Neural cell (in vitro differentiated cells): Measurements from ENCODE around the gene PRUNE2. TPM values are rescaled to one million over a fixed set of nuclear protein-coding genes. Genes with fewer than 3 reads are reported as not detected.

Experiments
- H2AFZ ChIP-seq: fragments of 200-600, 300-800 bp; sonication (generic), shearing (Covaris generic); 2 replicates; pipeline ENCODE4 v1.6.0; 2014; ENCODE audit warnings: low read depth, mild to moderate bottlenecking, antibody characterized with exemption, low read length, moderate library complexity
- H3F3A ChIP-seq: fragments of 200-600 bp; shearing (Covaris generic); 2 replicates; pipeline ENCODE4 v1.6.1; 2016; ENCODE audit warnings: mild to moderate bottlenecking, moderate library complexity, mixed read lengths, antibody characterized with exemption, low read length; ENCODE audit not compliant: insufficient read depth, poor library complexity, severe bottlenecking
- H3K27ac ChIP-seq: fragments of 200-600, 300-800 bp; sonication (generic), shearing (Covaris generic); 2 replicates; pipeline ENCODE4 v1.5.1; 2014; ENCODE audit warnings: mild to moderate bottlenecking, low read length, moderate library complexity
- H3K27me3 ChIP-seq: fragments of 300-800, 200-600 bp; sonication (generic), shearing (Covaris generic); 2 replicates; pipeline ENCODE4 v1.6.0; 2014; ENCODE audit warnings: mild to moderate bottlenecking, low read depth, low read length, moderate library complexity; ENCODE audit not compliant: insufficient read depth
- H3K36me3 ChIP-seq: fragments of 300-800, 200-600 bp; sonication (generic), shearing (Covaris generic); 2 replicates; pipeline ENCODE4 v1.5.1; 2014; ENCODE audit warnings: mild to moderate bottlenecking, antibody characterized with exemption, low read length, moderate library complexity; ENCODE audit not compliant: insufficient read depth
- H3K4me2 ChIP-seq: fragments of 300-800, 200-600 bp; sonication (generic), shearing (Covaris generic); 2 replicates; pipeline ENCODE4 v1.6.0; 2014; ENCODE audit warnings: mild to moderate bottlenecking, low read length
- H3K4me3 ChIP-seq: fragments of 300-800, 200-600 bp; sonication (generic), shearing (Covaris generic); 2 replicates; pipeline ENCODE4 v1.5.1; 2014; ENCODE audit warnings: mild to moderate bottlenecking, low read length, moderate library complexity
- H3K79me2 ChIP-seq: fragments of 200-600 bp; shearing (Covaris generic); replicated peaks from 2 replicates; pipeline ENCODE4 v1.6.0; 2014; ENCODE audit warnings: mild to moderate bottlenecking, low read length, moderate library complexity; ENCODE audit not compliant: insufficient read depth
- H3K9ac ChIP-seq: fragments of 300-800, 200-600 bp; sonication (generic), shearing (Covaris generic); 2 replicates; pipeline ENCODE4 v1.6.1; 2016; ENCODE audit warnings: mild to moderate bottlenecking, low read length, mixed read lengths
- H3K9me2 ChIP-seq: fragments of 200-600 bp; shearing (Covaris generic); 2 replicates; pipeline ENCODE4 v1.6.1; 2016; ENCODE audit warnings: mild to moderate bottlenecking, low read length, mixed read lengths; ENCODE audit not compliant: insufficient read depth
- H3K9me3 ChIP-seq: fragments of 200-600, 300-800 bp; sonication (generic), shearing (Covaris generic); 2 replicates; pipeline ENCODE4 v1.6.1; 2016; ENCODE audit warnings: mild to moderate bottlenecking, mixed run types, low read length, moderate library complexity, mixed read lengths
- H4K20me1 ChIP-seq: fragments of 200-600 bp; shearing (Covaris generic); 2 replicates; pipeline ENCODE4 v1.6.1; 2016; ENCODE audit warnings: mild to moderate bottlenecking, mixed run types; ENCODE audit not compliant: insufficient read depth
- EP300 ChIP-seq: fragments of 450-650 bp; conservative IDR thresholded peaks from 2 replicates; pipeline ENCODE4 v1.6.1; 2014; ENCODE audit warnings: antibody characterized with exemption, mild to moderate bottlenecking, moderate library complexity; ENCODE audit not compliant: poor library complexity, severe bottlenecking
- EZH2 ChIP-seq: fragments of 200-600, 300-800 bp; shearing (Covaris generic), sonication (generic); IDR thresholded peaks from 2 replicates; pipeline ENCODE4 v1.6.1; 2014; ENCODE audit warnings: antibody characterized with exemption, low read length, borderline replicate concordance, mild to moderate bottlenecking; ENCODE audit not compliant: insufficient read depth, poor library complexity, severe bottlenecking
- MXI1 ChIP-seq: fragments of 450-650 bp; conservative IDR thresholded peaks from 2 replicates; pipeline ENCODE4 v1.6.1; 2014; ENCODE audit warnings: antibody characterized with exemption, mild to moderate bottlenecking; ENCODE audit not compliant: poor library complexity, severe bottlenecking
- POLR2AphosphoS5 ChIP-seq: IDR thresholded peaks from 2 replicates; pipeline ENCODE4 v1.6.1; 2012
- RAD21 ChIP-seq: fragments of 450-650 bp; conservative IDR thresholded peaks from 2 replicates; pipeline ENCODE4 v1.6.1; 2014; ENCODE audit warnings: antibody characterized with exemption, mild to moderate bottlenecking, moderate library complexity
- REST ChIP-seq: IDR thresholded peaks from 2 replicates; pipeline ENCODE4 v1.6.1; 2012; ENCODE audit warnings: borderline replicate concordance
- SMC3 ChIP-seq: fragments of 450-650 bp; conservative IDR thresholded peaks from 2 replicates; pipeline ENCODE4 v1.6.1; 2014; ENCODE audit warnings: antibody characterized with exemption, mild to moderate bottlenecking, moderate library complexity; ENCODE audit not compliant: poor library complexity
- TAF1 ChIP-seq: IDR thresholded peaks from 2 replicates; pipeline ENCODE4 v1.6.1; 2012; ENCODE audit warnings: low read depth
- polyA plus RNA-seq: library from polyadenylated mRNA; depleted of rRNA; stranded (reverse); fragments of >200 nt; gene quantifications from 2 replicates; pipeline ENCODE4 v1.2.3, GENCODE V29; 2014
- TF ChIP-seq, protein P1 (sequence below): fragments of 450-650 bp; IDR thresholded peaks from 2 replicates; pipeline ENCODE4 v1.5.1; 2014; ENCODE audit warnings: antibody characterized with exemption, mild to moderate bottlenecking, moderate library complexity; ENCODE audit not compliant: poor library complexity, severe bottlenecking

Gene PRUNE2
- polyA plus RNA-seq, 1 donor from 2014 or later = 9.7 TPM

DNA sequence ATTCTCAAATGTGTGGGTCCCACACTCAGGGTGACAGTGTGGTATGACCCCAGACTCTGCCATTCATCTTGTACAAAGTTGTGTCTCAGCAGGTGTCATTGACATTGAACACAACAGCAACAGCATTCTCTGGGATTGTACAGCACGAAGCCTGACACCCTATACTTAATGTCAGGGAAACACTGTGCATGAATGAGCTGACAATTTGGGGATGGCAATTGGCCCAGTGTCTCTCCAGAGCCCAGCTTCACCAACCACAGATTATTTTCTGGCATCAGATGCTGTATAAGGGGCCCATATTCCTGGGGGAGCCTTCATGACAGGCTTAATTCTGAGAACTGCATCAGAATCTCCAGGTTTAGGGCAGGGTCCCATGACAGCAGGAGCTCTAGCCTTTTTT lies 303.7 kb downstream of the PRUNE2 start:
- no peaks in the 10 kb centered on the region for H3K9me2 ChIP-seq
- H3F3A ChIP-seq = no peaks in the 10 kb centered on the region
- H3K79me2 ChIP-seq = no peaks in the 10 kb centered on the region
- no peak overlapping the region for H2AFZ ChIP-seq
- no peak overlapping the region for H3K4me3 ChIP-seq
- no peak overlapping the region for H3K27ac ChIP-seq
- H3K4me2 ChIP-seq = no peak overlapping the region
- no peak overlapping the region for H3K9ac ChIP-seq
- no peaks in the 10 kb centered on the region for H3K27me3 ChIP-seq
- H3K9me3 ChIP-seq = no peaks in the 10 kb centered on the region
- no peaks in the 10 kb centered on the region for H4K20me1 ChIP-seq
- TF ChIP-seq RAD21 (no peak), REST (no peak), MXI1 (no peak), EZH2 (no peak), POLR2AphosphoS5 (no peak), SMC3 (no peak), EP300 (no peak), TAF1 (no peak)
- TF ChIP-seq, protein P1, sequence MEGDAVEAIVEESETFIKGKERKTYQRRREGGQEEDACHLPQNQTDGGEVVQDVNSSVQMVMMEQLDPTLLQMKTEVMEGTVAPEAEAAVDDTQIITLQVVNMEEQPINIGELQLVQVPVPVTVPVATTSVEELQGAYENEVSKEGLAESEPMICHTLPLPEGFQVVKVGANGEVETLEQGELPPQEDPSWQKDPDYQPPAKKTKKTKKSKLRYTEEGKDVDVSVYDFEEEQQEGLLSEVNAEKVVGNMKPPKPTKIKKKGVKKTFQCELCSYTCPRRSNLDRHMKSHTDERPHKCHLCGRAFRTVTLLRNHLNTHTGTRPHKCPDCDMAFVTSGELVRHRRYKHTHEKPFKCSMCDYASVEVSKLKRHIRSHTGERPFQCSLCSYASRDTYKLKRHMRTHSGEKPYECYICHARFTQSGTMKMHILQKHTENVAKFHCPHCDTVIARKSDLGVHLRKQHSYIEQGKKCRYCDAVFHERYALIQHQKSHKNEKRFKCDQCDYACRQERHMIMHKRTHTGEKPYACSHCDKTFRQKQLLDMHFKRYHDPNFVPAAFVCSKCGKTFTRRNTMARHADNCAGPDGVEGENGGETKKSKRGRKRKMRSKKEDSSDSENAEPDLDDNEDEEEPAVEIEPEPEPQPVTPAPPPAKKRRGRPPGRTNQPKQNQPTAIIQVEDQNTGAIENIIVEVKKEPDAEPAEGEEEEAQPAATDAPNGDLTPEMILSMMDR = no peak
- H3K36me3 ChIP-seq = no peaks in the 10 kb centered on the region

- H3K9me2 ChIP-seq = no peaks in the 10 kb centered on the region
- no peaks in the 10 kb centered on the region for H3K27me3 ChIP-seq
- no peak overlapping the region for H3K9ac ChIP-seq
- H4K20me1 ChIP-seq = no peaks in the 10 kb centered on the region
- no peak overlapping the region for H3K4me3 ChIP-seq
- H3K36me3 ChIP-seq = no peaks in the 10 kb centered on the region
- H3K4me2 ChIP-seq = no peak overlapping the region
- TF ChIP-seq POLR2AphosphoS5 (no peak), EP300 (no peak), MXI1 (no peak), TAF1 (no peak), REST (no peak), EZH2 (no peak), RAD21 (no peak), SMC3 (no peak)
- TF ChIP-seq, protein P1 = no peak
- H3K79me2 ChIP-seq = no peaks in the 10 kb centered on the region
- H2AFZ ChIP-seq = no peak overlapping the region
- H3K9me3 ChIP-seq = no peaks in the 10 kb centered on the region
- no peak overlapping the region for H3K27ac ChIP-seq
- no peaks in the 10 kb centered on the region for H3F3A ChIP-seq
Observed at GRCh38 chr9:76600007-76600615, 305.8 kb downstream of the PRUNE2 start.
